ENCODE data around the gene CCSER1.
"Not testable (repeated sequence)": the region's sequence is repeated elsewhere in the genome, so short reads cannot be mapped to it uniquely, and the experiment has no call there.

The CCSER1 gene

GRCh38 chr4:91519155-91519554 is 1392.0 kb downstream of the CCSER1 start:
- no peak for DNase-seq (ENCODE audit: low read depth in 2 of 2)

- DNase-seq (ENCODE audit: low read depth in 2 of 2) = no peak
These were observed 1398.4 kb downstream of the CCSER1 start for GRCh38 chr4:91525621-91526020.

- no peak for DNase-seq (ENCODE audit: low read depth in 2 of 2)
These were observed 1399.9 kb downstream of the CCSER1 start for GRCh38 chr4:91527056-91527455.

- no peak for DNase-seq (ENCODE audit: low read depth in 2 of 2)
These were observed 1440.4 kb downstream of the CCSER1 start for GRCh38 chr4:91567594-91567993.

- DNase-seq (ENCODE audit: low read depth in 2 of 2) = no peak
These were observed 1450.7 kb downstream of the CCSER1 start for GRCh38 chr4:91577864-91578263.

- DNase-seq (ENCODE audit: low read depth in 2 of 2) = no peak
These were observed 1463.1 kb downstream of the CCSER1 start for GRCh38 chr4:91590260-91590659.

GRCh38 chr4:91592125-91592524 is 1464.9 kb downstream of the CCSER1 start:
- no peak for DNase-seq (ENCODE audit: low read depth in 2 of 2)

- no peak for DNase-seq (ENCODE audit: low read depth in 2 of 2)
These were observed 1469.5 kb downstream of the CCSER1 start for GRCh38 chr4:91596718-91597117.

- DNase-seq (ENCODE audit: low read depth in 2 of 2) = no peak
These were observed 1471.5 kb downstream of the CCSER1 start for GRCh38 chr4:91598696-91599095.

- no peak for DNase-seq (ENCODE audit: low read depth in 2 of 2)
These were observed 1473.1 kb downstream of the CCSER1 start for GRCh38 chr4:91600301-91600700.

- no peak for DNase-seq (ENCODE audit: low read depth in 2 of 2)
These were observed 1474.2 kb downstream of the CCSER1 start for GRCh38 chr4:91601401-91601800.

GRCh38 chr4:91611782-91612181 is 1484.6 kb downstream of the CCSER1 start:
- DNase-seq (ENCODE audit: low read depth in 2 of 2) = no peak

GRCh38 chr4:91620952-91621351 is 1493.8 kb downstream of the CCSER1 start:
- DNase-seq (ENCODE audit: low read depth in 2 of 2) = no peak

GRCh38 chr4:91621446-91621845 is 1494.3 kb downstream of the CCSER1 start:
- DNase-seq (ENCODE audit: low read depth in 2 of 2) = no peak

GRCh38 chr4:91622925-91623602 is 1495.9 kb downstream of the CCSER1 start:
- DNase-seq (ENCODE audit: low read depth in 2 of 2) = no peak

- not testable (repeated sequence) for DNase-seq (ENCODE audit: low read depth in 2 of 2)
These were observed 1496.4 kb downstream of the CCSER1 start for GRCh38 chr4:91623603-91623967.

- no peak for DNase-seq (ENCODE audit: low read depth in 2 of 2)
These were observed 1502.9 kb downstream of the CCSER1 start for GRCh38 chr4:91630054-91630453.

- no peak for DNase-seq (ENCODE audit: low read depth in 2 of 2)
These were observed 1503.6 kb downstream of the CCSER1 start for GRCh38 chr4:91630764-91631163.

GRCh38 chr4:91631335-91631734 is 1504.1 kb downstream of the CCSER1 start:
- no peak for DNase-seq (ENCODE audit: low read depth in 2 of 2)

GRCh38 chr4:91636083-91636482 is 1508.9 kb downstream of the CCSER1 start:
- DNase-seq (ENCODE audit: low read depth in 2 of 2) = no peak

Measured in stimulated activated CD8-positive, alpha-beta memory T cell treated with anti-CD3 and anti-CD28 coated beads, Interleukin-7, amount 100 ng/mL, for 1 hour (primary cell).